GM12891 (cell line): ENCODE data around the gene LAMB4.

ENCODE experiments used
- POLR2A ChIP-seq: IDR thresholded peaks from 2 replicates; pipeline ENCODE4 v1.6.1; 2011; ENCODE audit warnings: low read depth, low read length, control low read depth
- POLR2AphosphoS5 ChIP-seq: IDR thresholded peaks from 2 replicates; pipeline ENCODE4 v1.6.1; 2011; ENCODE audit warnings: low read depth, low read length, control low read depth
- TAF1 ChIP-seq: IDR thresholded peaks from 2 replicates; pipeline ENCODE4 v1.6.1; 2011; ENCODE audit warnings: low read depth, low read length, control low read depth

- TF ChIP-seq POLR2AphosphoS5 = no peak
- TF ChIP-seq TAF1 = no peak
- no peak for TF ChIP-seq POLR2A
Measured at GRCh38 chr7:108143658-108144420, 13.7 kb upstream of the LAMB4 start.
